Regular cardiac myocyte (primary cell): ENCODE measurements around the gene SRSF10. TPM values are rescaled to one million over a fixed set of nuclear protein-coding genes. Genes with fewer than 3 reads are reported as not detected.

Experiments
- total RNA-seq: library from RNA; depleted of rRNA; stranded (reverse); fragments of >200 nt; gene quantifications from 2 replicates; pipeline ENCODE4 v1.2.3, GENCODE V29; 2014

SRSF10 gene
- total RNA-seq = 77.8 and 109 TPM in 2 replicates

DNA sequence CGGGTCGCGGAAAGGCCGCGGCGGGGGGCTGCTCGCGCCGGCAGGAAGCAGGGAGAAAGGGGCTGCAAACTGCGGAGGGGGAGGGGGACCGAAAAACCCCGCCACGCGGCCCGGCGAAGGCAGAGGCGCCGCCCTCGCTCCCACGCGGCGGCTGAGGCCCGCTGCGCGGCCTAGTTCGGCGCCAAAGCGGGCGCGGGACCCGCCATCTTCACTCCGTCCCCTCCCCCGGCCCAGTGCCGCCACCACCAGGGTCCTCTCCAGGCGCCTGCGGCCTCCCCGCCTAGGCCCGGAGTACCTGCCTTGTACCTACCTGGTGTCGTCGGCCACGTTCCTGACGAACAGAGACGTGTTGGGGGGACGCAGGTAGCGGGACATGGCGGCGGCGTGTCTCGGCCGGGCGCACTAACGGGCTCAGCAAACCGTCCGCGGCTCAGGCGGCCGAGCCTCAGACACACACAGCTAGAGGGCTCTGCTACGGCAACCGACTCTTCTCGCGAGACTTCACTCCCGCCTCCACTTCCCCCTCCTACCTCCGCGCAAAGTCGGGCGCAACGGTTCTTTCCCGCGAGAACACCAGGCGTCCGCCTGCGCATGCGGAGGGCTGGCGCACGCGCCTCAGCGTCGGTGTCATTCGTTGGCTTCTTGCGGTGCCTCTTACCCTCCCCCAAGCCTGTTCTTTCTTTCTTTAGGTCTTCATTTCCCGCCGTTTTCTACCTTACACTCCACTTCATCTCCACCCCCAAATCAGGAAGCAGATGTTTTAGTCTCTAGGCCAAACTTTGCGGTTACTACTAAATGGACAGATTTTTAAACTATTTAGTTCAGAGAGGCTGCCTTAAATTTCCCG lies at the start of gene SRSF10:
SRSF10 (minus strand) TSS at position 447 of the 847 bp plus-strand sequence; CDS start at position 375, 72 bp downstream.

DNA sequence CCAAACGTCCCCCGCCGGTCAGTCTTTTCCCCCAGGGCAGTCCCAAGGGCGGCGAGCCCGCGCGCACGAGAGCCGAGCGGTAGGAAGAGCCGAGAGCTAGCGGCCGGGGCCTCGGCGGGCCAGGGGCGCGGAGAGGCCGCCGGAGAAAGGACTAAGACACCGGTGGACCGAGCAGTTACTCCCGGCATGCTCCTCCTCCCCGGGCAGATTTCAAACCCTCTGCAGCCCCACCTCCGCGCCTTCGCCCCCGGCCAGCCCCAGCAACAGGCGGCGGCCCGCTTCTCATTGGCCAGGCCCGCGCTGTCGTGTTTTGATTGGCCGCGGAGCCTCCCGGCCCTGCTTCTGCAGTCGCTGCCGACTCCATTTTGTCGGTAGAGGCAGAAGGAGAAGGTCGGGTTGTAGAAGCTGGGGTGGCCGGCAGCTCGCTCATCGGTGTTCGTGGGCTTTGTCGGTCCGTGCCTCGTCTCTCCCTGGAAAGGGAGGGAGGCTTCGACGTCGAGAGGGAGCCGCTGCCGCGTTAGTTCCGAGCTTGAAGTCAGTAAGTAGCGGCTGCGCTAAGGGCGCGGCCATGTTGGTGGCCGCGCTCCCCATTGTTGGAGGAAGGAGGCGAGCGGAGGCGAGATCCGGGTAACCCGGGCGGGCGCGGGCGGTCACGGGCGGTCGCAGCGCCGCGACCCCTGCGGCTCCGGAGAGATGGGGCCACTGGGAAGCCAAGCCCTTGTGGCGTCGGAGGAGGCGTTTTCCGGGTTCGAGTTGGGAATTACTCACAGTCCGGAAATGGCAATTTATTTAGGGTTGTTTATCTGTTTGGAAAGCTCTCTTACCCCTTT lies 20.5 kb downstream of the SRSF10 start, which contains the start of gene PNRC2:
PNRC2 (plus strand) TSS at position 368 of the 830 bp plus-strand sequence. CDS start 1,630 bp downstream, outside the sequence.

Other genes starting within 250 kb of the SRSF10 start
- 21.1 and 46.4 TPM in 2 replicates for gene ELOA, start 236.9 kb downstream of the SRSF10 start, total RNA-seq
- 33.3 and 45.8 TPM in 2 replicates for gene PITHD1, start 201.9 kb downstream of the SRSF10 start, total RNA-seq
- gene LYPLA2, start 189.2 kb downstream of the SRSF10 start, total RNA-seq = 29.3 and 52.0 TPM in 2 replicates
- gene GALE, start 179.6 kb downstream of the SRSF10 start, total RNA-seq = 16.6 and 36.0 TPM in 2 replicates
- gene HMGCL, start 154.9 kb downstream of the SRSF10 start, total RNA-seq = 42.2 and 63.4 TPM in 2 replicates
- 7.3 and 34.4 TPM in 2 replicates for gene FUCA1, start 112.0 kb downstream of the SRSF10 start, total RNA-seq
- not detected in 2 replicates for gene CNR2, start 67.0 kb downstream of the SRSF10 start, total RNA-seq
- 118 and 162 TPM in 2 replicates for gene PNRC2, start 20.5 kb downstream of the SRSF10 start, total RNA-seq
- under 0.01 TPM in 2 replicates for gene MYOM3, start 131.8 kb upstream of the SRSF10 start, total RNA-seq
- gene IL22RA1, start 162.8 kb upstream of the SRSF10 start, total RNA-seq = not detected in 2 replicates
- under 0.01 TPM in 2 replicates for gene IFNLR1, start 207.0 kb upstream of the SRSF10 start, total RNA-seq